WERI-Rb-1 (cell line): Measurements from ENCODE around the gene PEMT.

Source experiments
- DNase-seq: peaks from one replicate; pipeline ENCODE4 v3.0.0-alpha.2; 2020
- H3K27ac ChIP-seq: fragments of 250-450 bp; sonication (Bioruptor Pico); 2 replicates; pipeline ENCODE4 v1.5.1; 2020; ENCODE audit warnings: mild to moderate bottlenecking, moderate library complexity
- H3K27me3 ChIP-seq: fragments of 250-450 bp; sonication (Bioruptor Pico); 2 replicates; pipeline ENCODE4 v1.5.1; 2021; ENCODE audit warnings: mild to moderate bottlenecking, low read depth, moderate library complexity; ENCODE audit not compliant: insufficient read depth, severe bottlenecking
- H3K36me3 ChIP-seq: fragments of 250-450 bp; sonication (Bioruptor Pico); 2 replicates; pipeline ENCODE4 v1.5.1; 2020; ENCODE audit warnings: mild to moderate bottlenecking, moderate library complexity
- H3K4me3 ChIP-seq: 2 replicates; pipeline ENCODE4 v1.5.1; 2011; ENCODE audit warnings: low read depth, mild to moderate bottlenecking, control low read depth, low read length
- H3K9me3 ChIP-seq: fragments of 250-450 bp; sonication (Bioruptor Pico); 2 replicates; pipeline ENCODE4 v1.5.1; 2021; ENCODE audit warnings: mild to moderate bottlenecking, moderate library complexity; ENCODE audit not compliant: severe bottlenecking
- TF ChIP-seq, protein P1 (sequence below): IDR thresholded peaks from 2 replicates; pipeline ENCODE4 v1.5.1; 2011; ENCODE audit warnings: low read depth, mild to moderate bottlenecking, control low read depth, inconsistent platforms, low read length

The PEMT gene

GRCh38 chr17:17537311-17538099 is 54.0 kb downstream of the PEMT start:
- no peak overlapping the region for H3K4me3 ChIP-seq
- no peaks in the 10 kb centered on the region for H3K9me3 ChIP-seq
- no peaks in the 10 kb centered on the region for H3K36me3 ChIP-seq
- H3K27me3 ChIP-seq, result no peaks in the 10 kb centered on the region
- TF ChIP-seq, protein P1, sequence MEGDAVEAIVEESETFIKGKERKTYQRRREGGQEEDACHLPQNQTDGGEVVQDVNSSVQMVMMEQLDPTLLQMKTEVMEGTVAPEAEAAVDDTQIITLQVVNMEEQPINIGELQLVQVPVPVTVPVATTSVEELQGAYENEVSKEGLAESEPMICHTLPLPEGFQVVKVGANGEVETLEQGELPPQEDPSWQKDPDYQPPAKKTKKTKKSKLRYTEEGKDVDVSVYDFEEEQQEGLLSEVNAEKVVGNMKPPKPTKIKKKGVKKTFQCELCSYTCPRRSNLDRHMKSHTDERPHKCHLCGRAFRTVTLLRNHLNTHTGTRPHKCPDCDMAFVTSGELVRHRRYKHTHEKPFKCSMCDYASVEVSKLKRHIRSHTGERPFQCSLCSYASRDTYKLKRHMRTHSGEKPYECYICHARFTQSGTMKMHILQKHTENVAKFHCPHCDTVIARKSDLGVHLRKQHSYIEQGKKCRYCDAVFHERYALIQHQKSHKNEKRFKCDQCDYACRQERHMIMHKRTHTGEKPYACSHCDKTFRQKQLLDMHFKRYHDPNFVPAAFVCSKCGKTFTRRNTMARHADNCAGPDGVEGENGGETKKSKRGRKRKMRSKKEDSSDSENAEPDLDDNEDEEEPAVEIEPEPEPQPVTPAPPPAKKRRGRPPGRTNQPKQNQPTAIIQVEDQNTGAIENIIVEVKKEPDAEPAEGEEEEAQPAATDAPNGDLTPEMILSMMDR, result no peak
- H3K27ac ChIP-seq, result no peak overlapping the region
- no peak for DNase-seq

- H3K27ac ChIP-seq, result no peak overlapping the region
- no peaks in the 10 kb centered on the region for H3K27me3 ChIP-seq
- no peaks in the 10 kb centered on the region for H3K36me3 ChIP-seq
- H3K9me3 ChIP-seq, result no peaks in the 10 kb centered on the region
- TF ChIP-seq, protein P1, result no peak
- DNase-seq, result no peak
- no peak overlapping the region for H3K4me3 ChIP-seq
Observed at GRCh38 chr17:17536702-17537101, 54.8 kb downstream of the PEMT start.

DNA sequence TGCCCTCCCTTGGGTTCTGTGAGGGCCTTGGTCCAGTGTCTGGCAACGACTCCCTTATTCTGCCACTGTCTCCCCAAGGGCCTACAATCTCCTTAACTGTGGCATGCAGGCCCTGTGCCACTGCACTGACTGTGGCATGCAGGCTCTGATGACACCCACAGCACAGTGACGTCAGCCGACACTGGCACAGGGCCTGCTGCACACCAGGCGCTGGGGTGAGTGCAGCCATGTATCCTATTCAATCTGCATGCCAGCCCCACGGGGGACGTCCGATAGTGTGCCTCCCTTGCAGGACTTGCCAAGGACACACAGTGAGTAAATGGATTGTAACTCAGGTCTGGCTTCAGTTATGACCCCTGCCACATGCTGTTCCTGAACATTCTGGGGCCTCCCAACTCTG is 55.6 kb downstream of the PEMT start:
- Histone ChIP-seq H3K27ac (no peak overlapping the region), H3K4me3 (no peak overlapping the region), H3K9me3 (no peaks in the 10 kb centered on the region), H3K27me3 (no peaks in the 10 kb centered on the region), H3K36me3 (no peaks in the 10 kb centered on the region)
- no peak for DNase-seq
- TF ChIP-seq, protein P1, result no peak

GRCh38 chr17:17533901-17534441 is 57.5 kb downstream of the PEMT start:
- H3K9me3 ChIP-seq, result no peaks in the 10 kb centered on the region
- DNase-seq, result no peak
- H3K27ac ChIP-seq, result no peak overlapping the region
- TF ChIP-seq, protein P1, result no peak
- no peak overlapping the region for H3K4me3 ChIP-seq
- no peaks in the 10 kb centered on the region for H3K27me3 ChIP-seq
- H3K36me3 ChIP-seq, result no peaks in the 10 kb centered on the region

GRCh38 chr17:17532991-17533390 is 58.5 kb downstream of the PEMT start:
- Histone ChIP-seq H3K36me3 (no peaks in the 10 kb centered on the region), H3K27ac (no peak overlapping the region), H3K27me3 (no peaks in the 10 kb centered on the region), H3K4me3 (no peak overlapping the region), H3K9me3 (no peaks in the 10 kb centered on the region)
- DNase-seq, result no peak
- TF ChIP-seq, protein P1, result no peak
